Measurements from ENCODE around the gene MID1. TPM values are rescaled to one million over a fixed set of nuclear protein-coding genes. Genes with fewer than 3 reads are reported as not detected.

MID1 gene, protein sequence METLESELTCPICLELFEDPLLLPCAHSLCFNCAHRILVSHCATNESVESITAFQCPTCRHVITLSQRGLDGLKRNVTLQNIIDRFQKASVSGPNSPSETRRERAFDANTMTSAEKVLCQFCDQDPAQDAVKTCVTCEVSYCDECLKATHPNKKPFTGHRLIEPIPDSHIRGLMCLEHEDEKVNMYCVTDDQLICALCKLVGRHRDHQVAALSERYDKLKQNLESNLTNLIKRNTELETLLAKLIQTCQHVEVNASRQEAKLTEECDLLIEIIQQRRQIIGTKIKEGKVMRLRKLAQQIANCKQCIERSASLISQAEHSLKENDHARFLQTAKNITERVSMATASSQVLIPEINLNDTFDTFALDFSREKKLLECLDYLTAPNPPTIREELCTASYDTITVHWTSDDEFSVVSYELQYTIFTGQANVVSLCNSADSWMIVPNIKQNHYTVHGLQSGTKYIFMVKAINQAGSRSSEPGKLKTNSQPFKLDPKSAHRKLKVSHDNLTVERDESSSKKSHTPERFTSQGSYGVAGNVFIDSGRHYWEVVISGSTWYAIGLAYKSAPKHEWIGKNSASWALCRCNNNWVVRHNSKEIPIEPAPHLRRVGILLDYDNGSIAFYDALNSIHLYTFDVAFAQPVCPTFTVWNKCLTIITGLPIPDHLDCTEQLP
- 22.2 TPM for polyA plus RNA-seq (ENCODE audit: insufficient read length)

DNA sequence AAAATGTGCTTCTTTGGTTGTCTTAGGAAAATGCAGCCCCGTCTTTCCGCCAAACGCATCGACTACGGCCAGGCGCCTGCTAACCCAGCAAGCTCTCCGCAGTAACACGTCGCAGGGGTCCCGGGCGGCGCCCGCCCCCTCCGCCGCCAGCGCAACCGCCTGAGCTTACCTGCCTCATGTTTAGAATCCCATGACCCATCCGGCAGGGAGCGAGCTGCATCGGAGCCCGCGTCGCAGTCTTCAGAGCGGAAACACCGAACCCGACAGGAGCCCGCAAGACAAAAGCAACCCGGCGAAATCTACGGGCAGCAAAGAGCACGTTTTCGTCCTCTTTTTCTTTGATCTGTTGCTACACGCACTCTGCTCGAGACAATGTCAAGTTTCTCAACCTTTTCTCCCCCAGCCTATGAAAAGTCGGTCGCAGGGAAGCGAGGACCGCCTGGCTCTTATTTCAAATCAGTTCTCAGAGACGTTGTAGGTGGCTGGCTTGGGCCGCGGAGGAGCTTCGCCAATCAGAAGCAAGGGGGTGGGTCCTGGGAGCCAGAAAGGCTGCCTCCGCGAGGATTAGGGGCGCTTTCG is at the start of gene MID1:
TSS of gene MID1 (minus strand) at position 465 of the 579 bp plus-strand sequence. CDS start 53,038 bp downstream, outside the sequence.
- no peak for DNase-seq (ENCODE audit: low read depth)

DNA sequence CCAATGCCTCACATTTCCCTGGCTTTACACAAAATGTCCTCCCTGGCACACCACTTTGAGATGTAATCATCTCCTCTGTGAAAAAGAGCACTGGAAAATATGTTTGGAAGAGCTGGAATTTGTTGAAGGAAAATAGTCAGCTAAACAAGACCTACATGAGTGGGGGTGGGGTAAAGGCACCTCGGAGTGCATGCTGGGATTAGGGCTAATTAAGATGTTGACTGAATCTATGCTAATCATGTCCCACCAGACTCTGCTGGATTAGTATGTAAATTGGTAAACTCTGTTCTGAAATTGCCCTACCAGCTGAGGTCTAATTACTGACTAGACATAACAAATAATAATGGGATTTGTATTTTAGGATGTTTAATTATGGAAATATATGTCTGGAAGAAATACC is 46.8 kb upstream of the MID1 start:
- no peak for DNase-seq (ENCODE audit: low read depth)

DNA sequence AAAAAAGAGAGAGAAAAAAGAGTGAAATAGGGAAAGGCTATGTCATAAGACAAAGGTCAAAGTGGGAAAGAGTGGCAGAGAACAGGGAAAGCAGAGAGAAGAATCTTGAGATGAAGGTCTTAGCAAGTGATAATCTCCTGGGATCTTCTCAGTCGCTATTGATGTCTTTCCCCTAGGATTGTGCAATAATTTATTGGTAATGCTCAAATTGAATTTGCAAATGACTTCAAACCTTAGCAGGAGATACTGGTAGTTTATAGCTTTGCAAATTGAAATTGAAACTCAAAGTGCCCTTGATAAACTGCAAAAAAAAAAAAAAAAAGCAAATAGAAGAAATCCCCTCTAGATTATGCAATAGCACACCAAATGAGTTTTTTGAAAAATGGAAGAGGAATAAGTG is 45.7 kb upstream of the MID1 start:
- no peak for DNase-seq (ENCODE audit: low read depth)

DNA sequence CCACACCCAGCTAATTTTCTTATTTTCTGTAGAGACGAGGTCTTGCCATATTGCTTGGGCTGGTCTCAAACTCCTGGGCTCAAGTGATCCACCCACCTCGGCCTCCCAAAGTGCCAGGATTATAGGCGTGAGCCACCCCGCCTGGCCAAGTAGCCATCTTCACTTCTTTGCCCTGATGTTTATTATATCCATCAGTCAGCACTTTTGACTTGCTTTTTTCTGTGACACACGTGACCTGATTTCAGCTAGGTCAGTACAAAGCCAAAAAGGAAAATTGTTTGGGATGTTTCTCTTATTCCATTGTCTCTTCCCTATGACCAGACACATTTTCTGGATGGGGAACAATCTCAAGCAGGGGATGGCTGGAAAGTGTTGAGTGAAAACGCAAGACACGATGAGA is 45.3 kb upstream of the MID1 start:
- no peak for DNase-seq (ENCODE audit: low read depth)

DNA sequence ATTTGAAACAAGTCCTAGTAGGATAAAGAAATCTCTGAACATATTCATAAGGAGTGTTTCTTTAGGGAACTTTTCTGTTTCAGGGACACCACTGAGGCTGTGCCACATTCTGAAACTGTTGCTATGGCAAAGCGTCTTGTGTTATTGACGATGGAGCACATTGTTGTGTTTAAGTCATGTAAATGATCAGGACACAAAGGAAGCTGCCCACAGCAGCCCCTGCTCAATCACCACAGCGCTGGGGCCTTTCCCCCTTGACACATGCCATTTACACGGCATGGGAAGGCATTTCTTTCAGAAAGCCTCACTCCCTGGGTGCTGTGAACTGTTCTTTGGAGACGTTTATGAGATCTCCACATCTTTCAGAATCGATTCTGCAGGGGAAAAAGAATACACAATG is 39.8 kb upstream of the MID1 start:
- no peak for DNase-seq (ENCODE audit: low read depth)

DNA sequence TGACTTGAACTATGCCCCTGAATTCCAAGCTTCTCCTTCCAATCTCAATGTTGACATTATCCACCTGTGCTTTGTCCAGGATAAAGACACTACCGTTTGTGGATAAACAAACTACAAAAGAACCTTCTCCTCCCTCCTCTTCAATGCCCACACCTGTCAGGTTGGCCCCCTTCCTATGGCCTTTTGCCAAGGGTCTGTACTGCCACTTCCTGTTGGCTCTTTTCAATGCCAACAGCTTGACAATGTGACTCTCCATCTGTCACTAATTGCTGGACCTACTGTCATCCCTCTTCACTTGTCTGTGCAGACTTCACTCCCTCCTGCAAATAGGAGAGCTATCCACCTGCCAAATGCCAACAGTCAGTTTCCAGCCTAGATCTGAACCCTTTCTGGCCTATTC is 35.8 kb upstream of the MID1 start:
- no peak for DNase-seq (ENCODE audit: low read depth)

DNA sequence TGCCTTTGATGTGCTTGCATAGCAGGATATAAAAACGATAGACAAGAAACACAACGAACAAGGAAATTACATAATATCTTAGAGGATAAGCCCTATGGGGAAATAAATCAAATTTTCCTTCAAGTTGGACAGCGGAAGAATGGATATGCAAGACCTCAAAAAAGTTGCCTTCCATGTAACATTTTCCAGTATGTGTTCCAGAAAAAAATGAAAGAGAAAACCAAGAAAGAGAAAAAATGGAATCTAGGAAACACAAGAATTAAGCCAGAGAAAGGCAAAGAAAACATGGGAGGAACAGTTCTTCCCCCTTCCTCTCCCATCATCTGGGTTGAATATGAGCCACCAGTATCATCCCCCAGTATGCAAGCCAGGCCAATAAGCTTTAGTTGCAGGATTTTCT is 34.6 kb upstream of the MID1 start:
- no peak for DNase-seq (ENCODE audit: low read depth)

DNA sequence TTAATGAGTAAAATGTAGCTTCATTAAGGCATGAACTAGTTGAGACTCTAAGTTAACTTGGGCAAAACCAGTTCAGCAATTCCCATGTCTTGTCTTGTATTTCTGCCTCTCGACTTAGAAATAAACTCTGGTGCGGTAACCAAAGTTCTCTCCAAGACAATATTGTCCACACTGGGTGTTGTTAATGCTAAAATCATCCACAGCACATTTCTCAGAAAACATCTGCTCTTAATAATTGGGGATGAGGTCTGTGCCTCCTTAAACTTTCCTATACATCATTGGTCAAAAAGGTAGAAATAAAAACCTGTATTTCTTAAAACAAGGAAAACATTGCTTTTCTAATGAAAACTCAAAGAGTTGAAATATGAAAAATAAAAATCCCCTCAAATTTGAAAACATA is 32.9 kb upstream of the MID1 start:
- DNase-seq (ENCODE audit: low read depth), result no peak

DNA sequence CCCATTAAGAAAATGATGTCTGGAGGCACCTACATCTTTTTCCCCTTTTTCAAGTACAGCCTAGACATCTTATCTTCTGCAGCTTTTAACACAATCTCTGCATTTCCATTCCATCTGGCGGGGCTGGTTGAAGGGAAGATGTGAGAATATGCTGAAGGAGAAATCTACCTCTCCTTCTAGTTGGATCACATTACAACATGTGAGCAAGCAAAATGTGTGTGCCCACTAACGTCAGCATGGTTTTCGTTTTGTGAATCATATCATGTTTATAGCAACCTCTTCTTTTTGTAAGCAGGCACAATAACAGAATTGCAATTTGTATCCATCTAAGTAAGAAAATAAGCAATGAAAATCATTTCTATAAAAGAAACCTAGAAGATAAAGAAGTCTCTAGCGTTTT is 28.9 kb upstream of the MID1 start:
- no peak for DNase-seq (ENCODE audit: low read depth)

DNA sequence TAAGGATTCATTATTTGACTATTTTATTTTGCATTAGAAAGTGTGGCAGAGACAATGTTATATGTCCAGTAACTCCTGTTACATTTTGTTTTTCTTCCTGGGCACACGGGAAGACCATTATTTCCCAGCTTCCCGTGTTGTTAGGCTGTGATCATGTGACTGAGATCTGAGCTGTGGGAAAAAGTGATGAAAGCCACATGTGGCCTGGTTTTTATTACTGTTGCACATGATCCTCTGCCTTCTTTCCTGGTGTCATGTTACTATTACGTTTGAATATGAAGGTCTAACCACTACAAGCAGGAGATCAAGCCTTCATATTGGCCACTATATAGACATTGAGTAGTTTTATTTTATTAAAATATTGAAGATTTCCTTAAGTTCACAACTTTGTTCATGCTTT is 28.2 kb upstream of the MID1 start:
- DNase-seq (ENCODE audit: low read depth), result no peak

DNA sequence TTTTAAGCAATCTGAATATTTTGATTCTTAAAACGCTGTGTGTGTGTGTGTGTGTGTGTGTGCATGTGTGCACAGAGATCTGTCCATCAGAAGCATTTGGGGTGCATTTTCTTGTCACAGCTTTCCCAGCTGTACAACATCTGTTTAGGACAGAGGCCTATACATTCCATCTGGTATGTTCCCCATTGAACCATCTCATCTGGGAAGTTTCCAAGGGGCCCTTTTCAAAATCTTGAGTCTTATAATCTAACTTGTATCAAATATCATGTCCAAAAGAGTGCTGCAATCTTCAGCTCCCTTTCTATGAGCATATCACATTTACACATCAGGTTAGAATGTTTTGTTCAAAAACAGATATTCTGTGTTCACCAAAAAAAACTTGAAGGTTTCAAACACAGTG is 16.5 kb upstream of the MID1 start:
- DNase-seq (ENCODE audit: low read depth), result no peak

DNA sequence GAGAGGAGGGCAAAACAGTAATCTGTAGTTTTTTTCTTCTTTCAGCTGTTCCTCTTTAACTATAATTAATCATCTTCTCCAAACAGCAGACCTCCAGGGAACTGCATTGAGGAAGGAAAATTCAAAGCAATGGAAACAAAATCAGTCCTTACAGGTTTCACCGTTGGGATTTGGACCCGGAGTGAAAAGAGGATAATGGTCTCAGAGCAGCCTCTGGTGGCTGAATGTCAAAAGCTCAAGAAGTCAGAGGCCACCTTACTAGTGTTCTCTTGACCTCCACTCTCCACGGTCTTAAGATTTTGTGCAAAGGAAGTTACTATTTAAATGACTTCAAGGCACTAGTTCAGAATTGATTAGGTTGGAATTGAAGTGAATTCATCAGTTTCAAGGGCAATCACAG is 16.0 kb upstream of the MID1 start:
- no peak for DNase-seq (ENCODE audit: low read depth)

DNA sequence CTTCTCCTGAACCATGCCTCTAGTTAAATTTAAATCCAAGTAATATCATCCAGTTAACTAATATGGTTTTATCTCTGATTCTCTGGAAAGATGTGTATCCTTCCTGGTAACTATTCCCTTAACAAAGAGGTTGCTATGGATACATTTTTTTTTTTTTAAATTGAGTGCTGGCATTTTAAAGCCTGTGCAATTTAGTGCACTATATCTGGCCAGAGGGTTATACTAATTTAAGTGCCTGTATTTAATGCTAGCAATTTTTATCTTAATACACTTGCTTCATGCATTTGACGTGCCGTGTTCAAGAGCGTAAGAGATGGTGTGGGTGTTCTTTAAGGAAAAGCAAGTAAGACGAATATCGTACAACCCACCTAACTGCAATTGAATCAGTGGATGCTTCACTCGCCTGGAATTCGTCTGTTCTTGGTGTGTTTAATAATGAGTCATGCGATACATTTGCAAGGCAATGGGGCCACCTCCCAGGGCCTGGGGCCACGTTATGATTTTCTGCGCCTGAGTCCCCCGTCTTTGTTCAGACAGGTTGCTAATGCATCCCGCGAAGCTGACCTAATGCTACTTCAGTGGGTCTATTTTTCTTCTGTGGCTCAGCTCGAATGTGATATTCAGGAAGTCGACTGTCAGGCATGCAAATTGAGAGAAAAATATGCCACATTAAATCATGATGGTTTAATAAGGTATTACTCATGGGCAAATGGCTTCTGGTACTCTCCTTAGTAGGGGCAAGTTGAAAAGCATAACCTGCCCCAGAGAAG is 14.2 kb upstream of the MID1 start:
- DNase-seq (ENCODE audit: low read depth), result no peak

DNA sequence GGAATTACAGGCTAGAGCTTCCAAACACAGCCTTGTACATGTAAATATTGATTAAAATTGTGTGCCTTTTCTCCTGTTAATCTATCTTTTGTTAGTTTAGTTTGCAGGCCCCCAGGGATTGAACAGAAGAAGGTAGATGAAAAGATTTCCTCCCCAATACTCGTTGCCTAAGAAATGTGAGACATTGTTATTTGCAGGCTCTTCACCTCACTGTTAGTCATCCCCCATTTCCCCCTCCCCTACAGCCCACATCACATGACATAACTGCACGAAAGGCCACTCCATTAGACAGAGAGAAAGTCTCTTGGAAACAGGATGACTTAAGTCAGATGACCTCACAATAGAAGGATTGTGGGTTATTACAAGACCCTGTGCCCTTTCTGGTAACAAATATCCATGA is 13.3 kb upstream of the MID1 start:
- DNase-seq (ENCODE audit: low read depth), result no peak

DNA sequence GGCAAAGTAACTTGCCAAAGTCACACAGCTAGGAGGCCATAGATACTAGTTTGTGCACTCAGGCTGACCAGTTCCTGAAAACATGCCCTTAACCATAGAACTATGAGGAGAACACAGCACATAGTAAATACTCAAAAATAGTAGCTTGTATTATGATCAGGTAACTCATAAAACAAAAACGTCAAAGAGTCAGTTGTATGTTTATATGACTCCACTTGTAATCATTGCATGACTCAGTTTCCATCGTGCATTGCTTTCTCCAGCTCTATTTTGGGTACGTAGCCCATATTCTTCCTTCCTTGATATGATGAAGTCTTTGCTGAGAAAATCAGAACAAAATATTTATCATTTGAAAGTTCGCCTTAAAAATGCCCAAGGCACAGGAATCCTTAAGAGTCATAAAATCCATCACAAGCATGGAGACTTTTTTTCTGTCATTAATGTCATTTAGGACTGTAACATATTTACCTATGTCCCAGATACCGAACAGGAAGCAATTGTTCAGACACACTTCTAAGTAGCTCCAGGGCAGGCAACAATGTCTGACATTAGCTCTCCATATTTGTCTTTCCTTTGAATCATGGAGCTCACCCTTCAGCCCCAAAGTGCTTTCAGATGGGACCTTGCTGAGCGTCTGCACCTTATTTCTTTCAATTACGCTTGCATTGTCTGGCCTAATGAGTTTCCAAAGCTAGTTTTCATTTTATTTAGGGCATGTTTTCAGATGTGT is 11.2 kb upstream of the MID1 start:
- no peak for DNase-seq (ENCODE audit: low read depth)

DNA sequence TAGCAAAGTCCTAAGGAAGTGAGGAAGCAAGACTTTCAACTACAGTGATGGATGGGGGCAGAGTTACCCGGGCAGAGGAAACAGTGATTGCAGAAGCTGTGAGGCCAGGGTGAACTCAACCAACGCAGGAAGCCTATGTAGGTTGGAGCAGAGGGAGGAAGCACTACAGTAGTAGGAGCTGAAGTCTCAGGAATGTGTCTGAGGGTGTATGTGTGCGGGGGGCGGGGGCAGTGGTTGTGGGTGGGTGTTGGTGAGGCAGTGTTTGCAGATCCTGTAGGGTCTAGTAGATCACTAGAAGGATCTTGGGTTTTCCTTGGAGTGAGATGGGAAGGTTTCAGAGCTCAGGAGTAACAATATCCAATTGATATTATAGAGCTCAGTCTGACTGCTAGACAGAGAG is 9.9 kb upstream of the MID1 start:
- no peak for DNase-seq (ENCODE audit: low read depth)

DNA sequence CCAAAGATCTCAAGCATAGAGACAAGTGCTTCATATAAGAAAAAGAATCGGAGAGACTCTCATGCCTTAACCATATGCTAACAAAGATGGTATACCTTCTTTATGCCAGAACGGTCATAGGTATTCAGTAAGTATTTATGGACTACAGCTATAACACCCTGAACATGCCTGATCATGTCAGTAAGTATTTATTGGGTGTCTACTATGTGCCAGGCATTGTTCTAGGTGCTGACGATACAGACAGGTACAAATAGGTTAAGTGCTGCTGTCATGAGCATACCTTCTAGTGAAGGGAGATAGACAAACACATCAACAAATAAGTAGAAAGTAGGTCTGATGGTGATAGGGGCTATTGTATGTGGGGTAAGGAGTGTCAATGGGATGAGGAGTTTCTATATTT is 9.5 kb upstream of the MID1 start:
- no peak for DNase-seq (ENCODE audit: low read depth)

DNA sequence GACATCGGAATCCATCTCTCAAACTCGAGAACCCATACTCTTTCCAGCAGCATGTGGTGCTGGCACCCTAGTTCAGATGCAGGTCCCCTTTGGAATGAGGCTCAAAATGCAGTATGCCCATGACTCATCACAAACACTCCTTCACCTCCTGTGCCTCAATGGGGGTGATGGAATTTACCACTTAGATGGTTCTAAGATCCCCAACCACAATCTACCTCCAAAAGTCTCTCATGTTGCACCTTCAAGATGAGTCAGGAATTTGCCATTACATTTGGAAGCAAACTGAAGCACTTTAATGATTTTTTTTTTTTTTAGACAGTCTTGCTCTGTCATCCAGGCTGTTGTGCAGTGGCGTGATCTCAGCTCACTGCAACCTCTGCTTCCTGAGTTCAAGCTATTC is 8.5 kb upstream of the MID1 start:
- DNase-seq (ENCODE audit: low read depth), result no peak

DNA sequence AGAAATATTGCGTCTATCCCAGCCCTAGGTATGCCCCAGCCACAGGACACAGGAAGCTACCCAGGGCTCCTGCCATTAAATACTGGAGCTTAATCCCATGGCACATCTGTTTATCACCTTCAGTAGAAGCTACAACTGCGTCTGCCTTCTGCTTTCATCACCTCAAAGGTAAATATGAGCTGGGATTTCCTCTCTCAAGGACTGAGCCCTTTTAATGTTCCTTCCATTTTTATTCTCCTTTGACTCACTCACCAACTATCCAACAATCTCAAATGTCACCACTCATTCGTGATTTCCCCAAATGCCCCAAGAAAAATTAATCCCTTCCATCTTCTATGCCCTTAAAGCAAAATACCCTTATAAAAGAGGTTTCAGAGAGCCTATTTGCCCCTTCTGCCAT is 1.8 kb upstream of the MID1 start:
- no peak for DNase-seq (ENCODE audit: low read depth)

DNA sequence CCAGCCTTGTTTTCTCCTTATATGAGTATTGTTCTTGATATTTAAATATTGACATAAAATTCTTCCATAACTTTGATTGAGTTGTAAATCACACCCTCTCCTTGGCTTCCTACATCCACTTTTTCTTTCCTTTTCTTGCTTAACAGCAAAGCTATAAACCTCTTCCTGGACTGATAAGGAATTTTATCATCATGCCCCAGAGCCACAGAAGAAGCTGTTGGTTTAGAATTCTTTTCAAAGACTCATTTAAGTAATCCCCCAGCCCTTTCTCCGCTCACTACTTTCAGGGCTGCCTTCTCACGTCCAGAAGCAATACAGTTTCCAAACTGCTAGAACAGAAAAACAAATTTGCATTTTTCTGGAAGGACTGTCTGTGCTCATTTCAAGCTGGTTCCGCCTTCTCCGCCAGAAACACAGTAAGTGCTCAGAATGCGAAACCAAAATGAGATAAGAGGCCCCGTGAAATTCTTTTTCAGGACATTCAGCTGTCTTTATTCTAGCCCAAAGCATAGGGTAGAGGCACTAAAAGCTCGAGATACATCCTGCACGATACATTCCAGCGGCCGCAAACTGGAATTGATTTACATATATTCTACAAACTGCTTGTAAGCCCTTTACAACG is 849 bp downstream of the MID1 start:
- no peak for DNase-seq (ENCODE audit: low read depth)

DNA sequence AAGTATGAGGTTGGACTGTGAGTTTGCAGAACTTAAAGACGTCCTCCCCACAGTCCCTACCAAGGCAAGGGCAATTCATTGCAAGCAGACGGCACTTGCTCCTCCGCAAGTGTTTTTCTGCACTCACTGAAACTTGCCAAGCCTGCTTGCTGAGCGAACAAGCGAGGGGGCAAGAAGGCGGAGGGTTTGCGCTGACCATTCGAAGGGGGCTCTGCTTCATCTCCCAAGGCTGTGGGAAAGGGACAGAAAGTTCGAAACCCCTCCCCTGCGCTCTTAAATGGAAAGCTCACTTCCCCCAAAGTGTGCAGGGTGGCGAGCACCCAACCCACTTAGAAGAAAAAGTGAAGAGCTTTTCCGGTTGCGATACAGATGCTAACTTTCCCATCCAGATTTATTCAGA is 1.4 kb downstream of the MID1 start:
- DNase-seq (ENCODE audit: low read depth), result no peak
